MM.1S (cell line): ENCODE results near the gene PBX4.

Source experiments
- DNase-seq: peaks from one replicate; pipeline ENCODE4 v3.0.0-alpha.2; 2015
- H2AFZ ChIP-seq: fragments of 300-600 bp; sonication (generic); 2 replicates; pipeline ENCODE4 v1.6.0; 2016; ENCODE audit warnings: antibody characterized with exemption, low read length
- H3F3A ChIP-seq: fragments of 300-600 bp; sonication (generic); 2 replicates; pipeline ENCODE4 v1.6.1; 2016; ENCODE audit warnings: mild to moderate bottlenecking, antibody characterized with exemption, low read length, moderate library complexity, mixed read lengths; ENCODE audit not compliant: insufficient read depth
- H3K27ac ChIP-seq: fragments of 300-600 bp; sonication (generic); 2 replicates; pipeline ENCODE4 v1.5.1; 2016; ENCODE audit warnings: mild to moderate bottlenecking, low read length
- H3K27me3 ChIP-seq: fragments of 300-600 bp; sonication (generic); replicated peaks from 2 replicates; pipeline ENCODE4 v1.6.0; 2016; ENCODE audit warnings: low read length; ENCODE audit not compliant: insufficient read depth
- H3K36me3 ChIP-seq: fragments of 300-600 bp; sonication (generic); replicated peaks from 2 replicates; pipeline ENCODE4 v1.6.1; 2016; ENCODE audit warnings: mild to moderate bottlenecking, low read length, mixed read lengths; ENCODE audit not compliant: insufficient read depth
- H3K4me1 ChIP-seq: fragments of 300-600 bp; sonication (generic); 2 replicates; pipeline ENCODE4 v1.6.1; 2016; ENCODE audit warnings: low read length, mixed read lengths
- H3K4me2 ChIP-seq: fragments of 300-600 bp; sonication (generic); 2 replicates; pipeline ENCODE4 v1.6.0; 2016; ENCODE audit warnings: low read depth, low read length
- H3K4me3 ChIP-seq: fragments of 300-600 bp; sonication (generic); 2 replicates; pipeline ENCODE4 v1.5.1; 2016; ENCODE audit warnings: low read length, mixed read lengths
- H3K79me2 ChIP-seq: fragments of 300-600 bp; sonication (generic); 2 replicates; pipeline ENCODE4 v1.6.1; 2016; ENCODE audit warnings: mixed run types, low read length, mixed read lengths
- H3K9ac ChIP-seq: fragments of 300-600 bp; sonication (generic); 2 replicates; pipeline ENCODE4 v1.6.1; 2016; ENCODE audit warnings: low read length, mixed read lengths
- H3K9me2 ChIP-seq: fragments of 300-600 bp; sonication (generic); replicated peaks from 2 replicates; pipeline ENCODE4 v1.6.1; 2016; ENCODE audit warnings: mild to moderate bottlenecking, low read length, mixed read lengths; ENCODE audit not compliant: insufficient read depth
- H3K9me3 ChIP-seq: fragments of 300-600 bp; sonication (generic); replicated peaks from 2 replicates; pipeline ENCODE4 v1.6.1; 2016; ENCODE audit warnings: mild to moderate bottlenecking, low read length, mixed read lengths; ENCODE audit not compliant: insufficient read depth
- H4K20me1 ChIP-seq: fragments of 300-600 bp; sonication (generic); 2 replicates; pipeline ENCODE4 v1.6.1; 2016; ENCODE audit warnings: mild to moderate bottlenecking, low read length, moderate library complexity, mixed read lengths; ENCODE audit not compliant: insufficient read depth
- EZH2 ChIP-seq: fragments of 300-600 bp; sonication (generic); optimal IDR thresholded peaks from 2 replicates; pipeline ENCODE3; 2017; ENCODE audit warnings: low read depth, mild to moderate bottlenecking, antibody characterized with exemption, low read length, mixed read lengths
- EZH2phosphoT487 ChIP-seq: fragments of 300-600 bp; sonication (generic); IDR thresholded peaks from 2 replicates; pipeline ENCODE4 v1.6.1; 2018; ENCODE audit warnings: antibody characterized with exemption, low read length
- TF ChIP-seq, protein P1 (sequence below): fragments of 300-600 bp; sonication (generic); IDR thresholded peaks from 2 replicates; pipeline ENCODE4 v1.5.1; 2016; ENCODE audit warnings: antibody characterized with exemption, low read length, mixed read lengths

Gene PBX4

DNA sequence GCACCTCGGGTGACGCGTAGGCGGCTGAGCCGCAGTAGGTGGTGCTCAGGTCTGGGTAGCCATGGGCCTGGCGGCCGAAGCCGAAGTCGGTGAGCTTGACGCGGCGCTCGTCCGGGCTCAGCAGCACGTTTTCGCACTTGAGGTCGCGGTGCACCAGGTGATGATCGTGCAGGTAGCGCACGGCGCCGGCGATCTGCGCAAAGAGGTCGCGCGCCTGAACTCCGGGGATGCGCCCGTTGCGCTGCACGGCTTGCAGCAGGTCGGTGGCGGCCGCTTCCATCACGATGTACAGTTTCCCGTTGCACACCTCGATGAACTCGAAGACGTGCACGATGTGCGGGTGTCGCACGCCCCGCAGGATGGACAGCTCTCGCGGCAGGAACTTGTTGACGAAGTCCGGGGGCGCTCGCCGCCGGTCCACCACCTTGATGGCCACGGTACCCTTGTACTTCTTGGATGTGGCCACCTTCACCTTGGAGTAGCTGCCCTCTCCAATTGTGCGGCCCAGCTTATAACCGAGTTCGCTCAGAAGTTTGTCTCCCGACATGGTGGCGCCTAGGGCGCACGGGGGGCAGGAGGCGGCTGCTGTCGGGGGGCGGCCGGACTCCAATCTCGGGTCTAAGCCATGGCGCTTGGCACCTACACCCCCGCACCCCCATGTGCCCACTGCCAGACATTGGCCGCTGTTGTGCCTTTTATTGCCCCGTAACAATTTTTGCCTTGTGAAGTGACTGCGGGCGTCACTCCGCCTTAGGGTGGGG lies 103.4 kb downstream of the PBX4 start, which contains the start of gene TSSK6:
TSS of gene TSSK6 (minus strand) at position 668 of the 761 bp plus-strand sequence. CDS start at position 547, 121 bp downstream.
- Histone ChIP-seq H3K79me2 (peaks cover 33% of the 10 kb centered on the region), H4K20me1 (no peaks in the 10 kb centered on the region), H3K9me2 (no peaks in the 10 kb centered on the region), H3K9ac (peak within 1 kb of the TSS; percentile 87), H2AFZ (peak within 1 kb of the TSS; percentile 99), H3K4me3 (peak within 1 kb of the TSS; percentile 98), H3K4me1 (peaks cover 3% of the 10 kb centered on the region; the same call in 1 of the 2 replicates), H3F3A (peaks cover 10% of the 10 kb centered on the region; the same call in 1 of the 2 replicates), H3K9me3 (no peaks in the 10 kb centered on the region), H3K27ac (peak within 1 kb of the TSS; percentile 51; the same call in 1 of the 2 replicates), H3K27me3 (no peaks in the 10 kb centered on the region), H3K4me2 (peak within 1 kb of the TSS; percentile 91), H3K36me3 (no peaks in the 10 kb centered on the region)
- no peak for DNase-seq
- TF ChIP-seq, protein P1, sequence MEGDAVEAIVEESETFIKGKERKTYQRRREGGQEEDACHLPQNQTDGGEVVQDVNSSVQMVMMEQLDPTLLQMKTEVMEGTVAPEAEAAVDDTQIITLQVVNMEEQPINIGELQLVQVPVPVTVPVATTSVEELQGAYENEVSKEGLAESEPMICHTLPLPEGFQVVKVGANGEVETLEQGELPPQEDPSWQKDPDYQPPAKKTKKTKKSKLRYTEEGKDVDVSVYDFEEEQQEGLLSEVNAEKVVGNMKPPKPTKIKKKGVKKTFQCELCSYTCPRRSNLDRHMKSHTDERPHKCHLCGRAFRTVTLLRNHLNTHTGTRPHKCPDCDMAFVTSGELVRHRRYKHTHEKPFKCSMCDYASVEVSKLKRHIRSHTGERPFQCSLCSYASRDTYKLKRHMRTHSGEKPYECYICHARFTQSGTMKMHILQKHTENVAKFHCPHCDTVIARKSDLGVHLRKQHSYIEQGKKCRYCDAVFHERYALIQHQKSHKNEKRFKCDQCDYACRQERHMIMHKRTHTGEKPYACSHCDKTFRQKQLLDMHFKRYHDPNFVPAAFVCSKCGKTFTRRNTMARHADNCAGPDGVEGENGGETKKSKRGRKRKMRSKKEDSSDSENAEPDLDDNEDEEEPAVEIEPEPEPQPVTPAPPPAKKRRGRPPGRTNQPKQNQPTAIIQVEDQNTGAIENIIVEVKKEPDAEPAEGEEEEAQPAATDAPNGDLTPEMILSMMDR, result no peak
- TF ChIP-seq EZH2 (no peak), EZH2phosphoT487 (no peak)

DNA sequence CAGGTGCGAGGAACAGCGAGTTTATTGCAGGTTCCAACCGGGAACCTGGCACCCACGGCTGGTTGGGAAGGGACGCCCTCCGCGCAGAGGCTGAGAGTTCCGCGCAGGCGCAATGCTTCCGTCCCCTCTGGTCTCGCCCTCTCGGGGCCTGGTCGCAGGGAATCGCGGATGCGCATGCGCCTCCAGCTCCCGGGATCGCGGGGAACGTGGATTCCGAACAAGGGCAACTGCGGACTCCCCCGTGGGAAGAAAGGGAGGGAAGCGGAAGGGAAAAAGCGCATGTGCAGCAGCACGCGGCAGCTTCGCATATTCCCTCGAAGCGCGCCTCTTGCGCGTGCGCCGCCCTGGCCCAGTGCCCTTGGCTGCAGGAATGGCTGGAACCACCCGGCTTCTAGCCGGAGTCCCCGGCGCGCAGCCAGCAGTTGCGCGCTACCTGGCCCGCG lies 104.3 kb downstream of the PBX4 start:
- Histone ChIP-seq H4K20me1 (no peaks in the 10 kb centered on the region), H3K36me3 (no peaks in the 10 kb centered on the region), H3K9me2 (no peaks in the 10 kb centered on the region), H3K27ac (no peak overlapping the region), H3K4me2 (no peak overlapping the region), H2AFZ (no peak overlapping the region), H3K9ac (no peak overlapping the region), H3K4me1 (peaks cover 3% of the 10 kb centered on the region; the same call in 1 of the 2 replicates), H3K27me3 (no peaks in the 10 kb centered on the region), H3K4me3 (no peak overlapping the region), H3K9me3 (no peaks in the 10 kb centered on the region), H3F3A (peaks cover 10% of the 10 kb centered on the region; the same call in 1 of the 2 replicates), H3K79me2 (peaks cover 26% of the 10 kb centered on the region)
- no peak for DNase-seq
- TF ChIP-seq, protein P1, result no peak
- TF ChIP-seq EZH2phosphoT487 (no peak), EZH2 (no peak)

DNA sequence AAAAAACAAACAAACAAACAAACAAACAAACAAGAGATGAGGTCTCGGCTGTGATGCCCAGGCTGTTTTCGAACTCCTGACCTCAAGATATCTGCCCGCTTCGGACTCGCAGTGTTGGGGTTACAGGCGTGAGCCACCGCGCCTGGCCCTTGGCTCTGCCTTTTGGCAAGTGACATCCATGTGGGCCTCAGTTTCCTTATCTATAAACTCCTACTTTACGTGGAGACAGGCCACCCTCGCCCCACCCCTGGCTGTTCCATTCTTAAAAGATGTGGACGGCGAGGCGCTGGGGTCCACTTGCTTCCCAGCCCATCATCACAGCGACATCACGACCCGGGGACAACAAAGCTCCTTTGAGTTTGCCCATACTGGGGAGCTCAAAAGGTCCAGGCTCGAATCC lies 104.8 kb downstream of the PBX4 start:
- TF ChIP-seq EZH2phosphoT487 (no peak), EZH2 (no peak)
- TF ChIP-seq, protein P1, result no peak
- Histone ChIP-seq H4K20me1 (no peaks in the 10 kb centered on the region), H3K9me2 (no peaks in the 10 kb centered on the region), H3K79me2 (peaks cover 23% of the 10 kb centered on the region), H3K27me3 (no peaks in the 10 kb centered on the region), H3K27ac (no peak overlapping the region), H3K4me2 (no peak overlapping the region), H3K4me3 (no peak overlapping the region), H3K9me3 (no peaks in the 10 kb centered on the region), H3K4me1 (peaks cover 3% of the 10 kb centered on the region; the same call in 1 of the 2 replicates), H3K36me3 (no peaks in the 10 kb centered on the region), H3F3A (peaks cover 10% of the 10 kb centered on the region; the same call in 1 of the 2 replicates), H3K9ac (no peak overlapping the region), H2AFZ (no peak overlapping the region)
- DNase-seq, result no peak
